Adrenal gland (tissue), 12 donors: ENCODE measurements around the gene USP6NL. TPM values are rescaled to one million over a fixed set of nuclear protein-coding genes. Genes with fewer than 3 reads are reported as not detected.

ENCODE experiments used
- DNase-seq, 7 donors: peaks; one replicate each; pipeline ENCODE4 v3.0.0-alpha.2; 2019 to 2020
- H3K27ac ChIP-seq, 5 donors: fragments of 200-600 bp; sonication (generic) in 4 of 5; 1 replicate in 3 of 5; 2 replicates in 2 of 5; pipeline versions ENCODE4 v1.5.1 to v1.8.0; 2016 to 2020; ENCODE audit warnings: mild to moderate bottlenecking in 1 of 5
- H3K27me3 ChIP-seq: fragments of 200-600 bp; 2 replicates; pipeline ENCODE4 v1.8.0; 2021
- H3K36me3 ChIP-seq, 2 donors: fragments of 200-600 bp; replicated peaks in 1 of 2; 1 replicate in 1 of 2; 2 replicates in 1 of 2; pipeline versions ENCODE4 v1.5.1 to v1.8.0; 2018 to 2022
- H3K4me1 ChIP-seq, 2 donors: fragments of 200-600 bp; replicated peaks in 1 of 2; 1 replicate in 1 of 2; 2 replicates in 1 of 2; pipeline versions ENCODE4 v1.5.1 to v1.8.0; 2018 to 2021
- H3K4me3 ChIP-seq, 4 donors: fragments of 200-600 bp; sonication (generic) in 3 of 4; one replicate each; pipeline ENCODE4 v1.5.1; 2016 to 2018
- H3K9me3 ChIP-seq, 3 donors: fragments of 200-600 bp; sonication (generic) in 1 of 3; replicated peaks in 1 of 3; 1 replicate in 2 of 3; 2 replicates in 1 of 3; pipeline versions ENCODE4 v1.5.1 to v1.8.0; 2016 to 2021
- POLR2A ChIP-seq, 2 donors: fragments of 450-650 bp; IDR thresholded peaks; one replicate each; pipeline ENCODE4 v1.6.1; 2017; ENCODE audit warnings: antibody characterized with exemption in 2 of 2, mild to moderate bottlenecking in 2 of 2, moderate library complexity in 1 of 2
- WGBS, 4 donors: extraction: QIAGEN DNeasy Blood & Tissue Kit in 2 of 4; methylation state at CpG; one replicate each; pipeline versions ENCODE4 v1.1.5 to v1.1.7; 2013 to 2017; 5-methylcytosine and 5-hydroxymethylcytosine counted together
- intact Hi-C, 2 donors: fragments of 100-400 bp; cut with DNase I; formaldehyde crosslinking; loops; one replicate each; pipeline versions ENCODE4 v1.14.1 to v1.15.0; 2022 to 2023
- polyA plus RNA-seq, 3 donors: library from polyadenylated mRNA; stranded (reverse); fragments of 200-250 nt in 2 of 3; fragments of 350-450 nt in 1 of 3; fragmentation: Illumina TruSeq in 1 of 3; extraction: RNeasy Lipid Tissue Mini Kit (QIAGEN cat#74804) in 1 of 3; gene quantifications; one replicate each; pipeline ENCODE4 v1.2.3, GENCODE V29; 2013 to 2014
- total RNA-seq, 9 donors: library from RNA; depleted of rRNA in 4 of 9; stranded (reverse); fragments of >200 nt in 4 of 9; fragments of 120-200 nt in 1 of 9; fragmentation: NEBNext Ultra II Directional in 1 of 9; extraction: Animal tissue kit (Norgen Biotek cat#: 25700) in 1 of 9; gene quantifications; one replicate each; pipeline versions ENCODE4 v1.1.0 to v1.2.4, GENCODE V29; 2013 to 2023
- TF ChIP-seq, protein P1 (sequence below), 6 experiments: fragments of 450-650 bp in 4 of 6; fragments of 200-600 bp in 2 of 6; sonication (generic) in 1 of 6; IDR thresholded peaks; 1 replicate in 5 of 6; 2 replicates in 1 of 6; pipeline versions ENCODE4 v1.5.1 to v1.8.0; 2016 to 2021; ENCODE audit warnings: antibody characterized with exemption in 6 of 6, mild to moderate bottlenecking in 2 of 6, moderate library complexity in 1 of 6
- donor health status: healthy with polysubstance abuse.
- donor health status: Bipolar disorder and iron deficiency.
- donor health status: DM: yes; HTN: yes; CAD: no.
- donor health status: DM: no; HTN: no; CAD: no.
- donor health status: DM: no; HTN: no; CAD: no.
- donor health status: DM: yes; HTN: yes; CAD: no.

Gene USP6NL
- total and polyA plus RNA-seq, 12 donors: 3.5 to 35.1 (median 19.8) TPM

DNA sequence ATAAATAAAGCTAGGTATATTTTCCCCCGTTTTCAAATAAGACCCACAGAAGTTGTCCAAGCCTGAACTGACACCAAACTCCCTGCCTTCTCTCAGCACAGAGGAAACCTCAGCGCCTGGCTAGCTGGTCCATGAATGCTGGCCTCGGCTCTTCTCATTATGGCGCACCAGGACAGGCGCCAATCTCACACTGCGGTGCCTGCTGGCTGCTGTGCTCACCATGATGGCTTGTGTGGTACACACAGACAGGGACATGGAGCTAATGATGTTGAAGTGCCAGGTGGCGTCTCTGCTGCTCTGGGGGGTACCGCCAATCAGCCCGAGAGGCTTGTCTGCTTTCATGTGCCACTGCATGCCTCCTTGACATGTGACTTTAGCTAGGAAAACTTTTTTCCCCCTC lies 43.2 kb upstream of the USP6NL start:
- no peak overlapping the region for H3K27ac ChIP-seq
- WGBS, 4 donors: 82 to 93% (median 89%) methylated on average over 5 to 9 of the region's 9 CpGs
- H3K4me3 ChIP-seq: no peak overlapping the region
- intact Hi-C loops: no loop called here
- no peaks in the 10 kb centered on the region for H3K4me1 ChIP-seq
- peak in 2 of 7 donors; percentile 7 to 37 for DNase-seq
- H3K36me3 ChIP-seq: no peaks in the 10 kb centered on the region
- no peaks in the 10 kb centered on the region for H3K27me3 ChIP-seq
- TF ChIP-seq, protein P1, sequence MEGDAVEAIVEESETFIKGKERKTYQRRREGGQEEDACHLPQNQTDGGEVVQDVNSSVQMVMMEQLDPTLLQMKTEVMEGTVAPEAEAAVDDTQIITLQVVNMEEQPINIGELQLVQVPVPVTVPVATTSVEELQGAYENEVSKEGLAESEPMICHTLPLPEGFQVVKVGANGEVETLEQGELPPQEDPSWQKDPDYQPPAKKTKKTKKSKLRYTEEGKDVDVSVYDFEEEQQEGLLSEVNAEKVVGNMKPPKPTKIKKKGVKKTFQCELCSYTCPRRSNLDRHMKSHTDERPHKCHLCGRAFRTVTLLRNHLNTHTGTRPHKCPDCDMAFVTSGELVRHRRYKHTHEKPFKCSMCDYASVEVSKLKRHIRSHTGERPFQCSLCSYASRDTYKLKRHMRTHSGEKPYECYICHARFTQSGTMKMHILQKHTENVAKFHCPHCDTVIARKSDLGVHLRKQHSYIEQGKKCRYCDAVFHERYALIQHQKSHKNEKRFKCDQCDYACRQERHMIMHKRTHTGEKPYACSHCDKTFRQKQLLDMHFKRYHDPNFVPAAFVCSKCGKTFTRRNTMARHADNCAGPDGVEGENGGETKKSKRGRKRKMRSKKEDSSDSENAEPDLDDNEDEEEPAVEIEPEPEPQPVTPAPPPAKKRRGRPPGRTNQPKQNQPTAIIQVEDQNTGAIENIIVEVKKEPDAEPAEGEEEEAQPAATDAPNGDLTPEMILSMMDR (IDR thresholded peaks at IDR 0.05): no peak
- no peak for TF ChIP-seq POLR2A (IDR thresholded peaks at IDR 0.05)
- no peaks in the 10 kb centered on the region for H3K9me3 ChIP-seq

DNA sequence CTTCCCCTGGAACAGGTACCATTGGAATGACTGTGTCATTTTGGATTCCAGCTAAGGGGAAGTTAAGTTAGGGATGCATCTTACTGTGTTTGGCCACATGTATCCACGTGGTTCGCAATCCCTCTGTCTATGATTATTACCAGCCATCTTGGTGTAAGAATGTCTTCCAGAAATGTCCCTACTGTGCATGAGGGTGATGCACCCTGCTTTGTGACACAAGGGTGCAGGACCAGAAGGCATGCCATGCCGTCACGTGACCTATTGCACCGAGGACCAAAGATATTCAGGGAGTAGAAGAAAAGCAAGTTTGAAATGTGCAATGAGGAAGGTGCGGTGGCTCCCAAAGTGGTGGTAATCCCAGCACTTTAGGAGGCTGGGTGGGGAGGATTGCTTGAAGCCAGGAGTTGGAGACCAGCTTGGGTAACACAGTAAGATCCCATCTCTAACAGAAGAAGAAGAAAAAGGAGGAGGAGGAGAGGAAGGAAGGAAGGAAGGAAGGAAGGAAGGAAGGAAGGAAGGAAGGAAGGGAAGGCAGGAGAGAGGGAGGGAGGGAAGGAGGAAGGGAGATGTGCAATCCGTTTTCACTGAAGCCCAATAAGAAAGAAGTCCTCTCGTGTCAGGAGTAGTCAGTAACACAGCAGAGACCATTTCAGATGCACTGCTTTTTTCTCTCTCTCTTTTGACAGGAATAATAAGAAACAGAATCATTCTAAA lies 42.5 kb upstream of the USP6NL start:
- no peaks in the 10 kb centered on the region for H3K4me1 ChIP-seq
- H3K27ac ChIP-seq: no peak overlapping the region
- WGBS, 4 donors: 76 to 85% (median 78%) methylated on average over 8 of the region's 8 CpGs
- H3K36me3 ChIP-seq: no peaks in the 10 kb centered on the region
- TF ChIP-seq, protein P1 (IDR thresholded peaks at IDR 0.05): no peak
- TF ChIP-seq POLR2A (IDR thresholded peaks at IDR 0.05): no peak
- H3K27me3 ChIP-seq: no peaks in the 10 kb centered on the region
- H3K9me3 ChIP-seq: no peaks in the 10 kb centered on the region
- intact Hi-C loops: no loop called here
- no peak for DNase-seq
- no peak overlapping the region for H3K4me3 ChIP-seq

DNA sequence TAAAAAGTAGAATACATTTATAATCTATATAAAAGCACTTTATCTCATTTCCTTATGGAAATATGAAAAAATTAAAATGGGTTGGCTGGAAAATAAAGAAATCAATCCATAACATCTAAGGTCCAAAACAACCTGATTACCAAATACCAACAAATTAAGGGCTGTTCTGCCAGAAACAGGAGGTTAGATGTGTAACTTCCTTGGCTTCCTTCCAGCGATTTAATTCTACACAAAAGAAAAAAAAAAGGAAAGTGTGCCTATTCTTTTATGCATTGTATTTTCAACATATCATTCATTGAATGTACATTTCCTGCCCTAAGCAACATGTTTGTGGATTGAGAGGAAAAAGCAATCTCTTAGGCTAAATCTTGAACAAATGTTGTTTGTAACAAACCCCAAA lies 36.2 kb upstream of the USP6NL start:
- no peak overlapping the region for H3K4me3 ChIP-seq
- TF ChIP-seq, protein P1 (IDR thresholded peaks at IDR 0.05): no peak
- no peak for TF ChIP-seq POLR2A (IDR thresholded peaks at IDR 0.05)
- H3K27ac ChIP-seq: no peak overlapping the region
- H3K27me3 ChIP-seq: no peaks in the 10 kb centered on the region
- H3K36me3 ChIP-seq: no peaks in the 10 kb centered on the region
- H3K9me3 ChIP-seq: no peaks in the 10 kb centered on the region
- DNase-seq: no peak
- intact Hi-C loops: no loop called here
- H3K4me1 ChIP-seq: no peaks in the 10 kb centered on the region
- WGBS, 4 donors: 39 to 60% (median 52%) methylated on average over 1 of the region's 1 CpG

DNA sequence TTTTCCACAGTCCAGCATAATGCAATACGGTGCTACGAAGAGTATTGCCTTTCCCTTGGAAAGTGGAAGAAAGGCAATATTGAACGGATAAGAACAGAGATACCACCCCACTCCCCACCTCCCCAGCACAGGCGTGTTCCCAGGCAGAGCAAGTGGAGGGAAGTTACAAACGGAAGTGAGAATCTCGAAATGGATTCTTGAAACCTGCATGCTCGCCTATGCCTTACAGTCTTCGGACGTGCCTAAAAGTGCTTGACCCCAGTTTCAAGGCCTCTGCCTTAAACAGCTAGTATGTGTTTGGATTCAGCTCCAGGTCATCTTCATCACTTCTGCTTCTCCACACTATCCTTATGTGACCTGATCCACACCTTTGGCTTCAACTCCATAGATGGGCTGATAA lies 35.0 kb upstream of the USP6NL start:
- Histone ChIP-seq H3K9me3 (no peaks in the 10 kb centered on the region), H3K4me3 (no peak overlapping the region), H3K4me1 (no peaks in the 10 kb centered on the region), H3K27ac (no peak overlapping the region), H3K27me3 (no peaks in the 10 kb centered on the region), H3K36me3 (no peaks in the 10 kb centered on the region)
- no peak for TF ChIP-seq POLR2A (IDR thresholded peaks at IDR 0.05)
- TF ChIP-seq, protein P1 (IDR thresholded peaks at IDR 0.05): no peak
- WGBS, 4 donors: 81 to 90% (median 86%) methylated on average over 9 of the region's 9 CpGs
- intact Hi-C loops: no loop called here
- no peak for DNase-seq
